Ureter (tissue), 1 donor: ENCODE data around the gene PRSS1. TPM values are rescaled to one million over a fixed set of nuclear protein-coding genes. Genes with fewer than 3 reads are reported as not detected.
A peak's percentile ranks its signal among the peaks of the same experiment; 100 is the strongest.
"Not testable (repeated sequence)": the region's sequence is repeated elsewhere in the genome, so short reads cannot be mapped to it uniquely, and the experiment has no call there.

ENCODE experiments used
- DNase-seq: peaks from one replicate; pipeline ENCODE4 v3.0.0-alpha.2; 2020; ENCODE audit warnings: low spot score
- total RNA-seq: library from RNA; stranded (reverse); gene quantifications from one replicate; pipeline ENCODE4 v1.2.4, GENCODE V29; 2023
- donor health status: DM: yes; HTN: yes; CAD: no.

Gene PRSS1
- total RNA-seq, 1 donor from 2014 or later = not detected

GRCh38 chr7:142773230-142773629, 24.0 kb downstream of the PRSS1 start:
- no peak for DNase-seq

GRCh38 chr7:142773937-142774744, 24.9 kb downstream of the PRSS1 start:
- DNase-seq = no peak

GRCh38 chr7:142774826-142775225, 25.6 kb downstream of the PRSS1 start:
- no peak for DNase-seq

- DNase-seq = not testable (repeated sequence)
Observed at GRCh38 chr7:142775351-142776115, 26.3 kb downstream of the PRSS1 start.

- no peak for DNase-seq
Observed at GRCh38 chr7:142776206-142776844, 27.1 kb downstream of the PRSS1 start.

GRCh38 chr7:142776845-142777225, 27.6 kb downstream of the PRSS1 start:
- DNase-seq = not testable (repeated sequence)

GRCh38 chr7:142777318-142777717, 28.0 kb downstream of the PRSS1 start:
- no peak for DNase-seq

- peak; percentile 91 for DNase-seq
Observed at GRCh38 chr7:142782922-142783900, 33.9 kb downstream of the PRSS1 start.

- no peak for DNase-seq
Observed at GRCh38 chr7:142784096-142784495, 34.8 kb downstream of the PRSS1 start.

GRCh38 chr7:142784716-142785115, 35.4 kb downstream of the PRSS1 start:
- no peak for DNase-seq

GRCh38 chr7:142785841-142786250, 36.6 kb downstream of the PRSS1 start:
- no peak for DNase-seq

GRCh38 chr7:142787034-142787768, 37.9 kb downstream of the PRSS1 start:
- DNase-seq = no peak

- DNase-seq = no peak
Observed at GRCh38 chr7:142787783-142788182, 38.5 kb downstream of the PRSS1 start.

- no peak for DNase-seq
Observed at GRCh38 chr7:142788303-142789289, 39.3 kb downstream of the PRSS1 start.

- DNase-seq = no peak
Observed at GRCh38 chr7:142789441-142789840, 40.2 kb downstream of the PRSS1 start.

GRCh38 chr7:142790056-142790455, 40.8 kb downstream of the PRSS1 start:
- no peak for DNase-seq

- DNase-seq = no peak
Observed at GRCh38 chr7:142790555-142790954, 41.3 kb downstream of the PRSS1 start.

GRCh38 chr7:142791502-142791901, 42.2 kb downstream of the PRSS1 start:
- DNase-seq = no peak

GRCh38 chr7:142792129-142792528, 42.9 kb downstream of the PRSS1 start:
- no peak for DNase-seq
